Measurements from ENCODE around the gene CWC22. TPM values are rescaled to one million over a fixed set of nuclear protein-coding genes. Genes with fewer than 3 reads are reported as not detected.
A peak's percentile ranks its signal among the peaks of the same experiment; 100 is the strongest.
"Not testable (repeated sequence)": the region's sequence is repeated elsewhere in the genome, so short reads cannot be mapped to it uniquely, and the experiment has no call there.

The CWC22 gene
- total RNA-seq (6.7 and 15.2 TPM in 2 replicates), polyA plus RNA-seq (21.2 and 21.7 TPM in 2 replicates)

DNA sequence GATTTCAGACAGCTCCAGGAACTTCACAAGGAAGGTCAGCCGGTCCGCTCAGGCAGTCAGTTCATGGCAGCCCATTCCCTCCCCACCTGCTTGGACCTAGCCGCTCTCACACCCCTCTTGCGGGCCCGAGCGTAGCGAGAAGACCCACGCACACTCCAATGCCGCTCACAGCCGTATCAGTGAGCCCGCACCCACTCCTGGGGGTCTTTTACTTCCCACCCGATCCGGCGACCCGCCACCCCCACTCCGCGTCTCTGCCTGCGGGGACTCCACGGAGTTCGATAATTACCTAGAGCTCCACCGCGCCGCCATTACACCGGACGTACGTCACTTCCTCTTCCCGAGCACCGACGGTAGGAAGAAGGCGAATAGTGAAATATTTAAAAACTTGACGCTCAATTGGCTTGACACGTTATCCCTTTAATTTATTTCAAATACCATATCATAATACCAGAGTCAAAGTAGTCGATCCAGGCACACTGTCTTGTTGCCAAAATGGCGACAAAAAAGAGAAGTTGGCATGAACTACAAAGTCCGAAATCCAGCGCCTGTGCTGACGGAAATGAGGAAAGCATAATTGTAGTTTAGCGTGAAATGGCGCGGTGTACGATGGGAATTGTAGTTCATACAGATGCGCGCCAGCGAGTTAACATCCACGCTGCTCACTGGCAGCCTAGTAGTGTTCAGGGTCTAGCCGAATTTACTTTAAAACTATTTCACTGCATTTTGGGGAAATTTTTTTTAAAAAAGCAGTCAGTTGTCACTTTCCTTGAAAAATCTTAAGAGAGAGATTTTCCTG is at the start of gene CWC22:
TSS of gene CWC22 (minus strand) at position 517 of the 799 bp plus-strand sequence. CDS start 13,956 bp downstream, outside the sequence.
- peak within 1 kb of the TSS; percentile 95 for H3K27ac ChIP-seq
- no peaks in the 10 kb centered on the region for H3K27me3 ChIP-seq
- no peaks in the 10 kb centered on the region for H3K9me3 ChIP-seq (ENCODE audit: low read depth)

DNA sequence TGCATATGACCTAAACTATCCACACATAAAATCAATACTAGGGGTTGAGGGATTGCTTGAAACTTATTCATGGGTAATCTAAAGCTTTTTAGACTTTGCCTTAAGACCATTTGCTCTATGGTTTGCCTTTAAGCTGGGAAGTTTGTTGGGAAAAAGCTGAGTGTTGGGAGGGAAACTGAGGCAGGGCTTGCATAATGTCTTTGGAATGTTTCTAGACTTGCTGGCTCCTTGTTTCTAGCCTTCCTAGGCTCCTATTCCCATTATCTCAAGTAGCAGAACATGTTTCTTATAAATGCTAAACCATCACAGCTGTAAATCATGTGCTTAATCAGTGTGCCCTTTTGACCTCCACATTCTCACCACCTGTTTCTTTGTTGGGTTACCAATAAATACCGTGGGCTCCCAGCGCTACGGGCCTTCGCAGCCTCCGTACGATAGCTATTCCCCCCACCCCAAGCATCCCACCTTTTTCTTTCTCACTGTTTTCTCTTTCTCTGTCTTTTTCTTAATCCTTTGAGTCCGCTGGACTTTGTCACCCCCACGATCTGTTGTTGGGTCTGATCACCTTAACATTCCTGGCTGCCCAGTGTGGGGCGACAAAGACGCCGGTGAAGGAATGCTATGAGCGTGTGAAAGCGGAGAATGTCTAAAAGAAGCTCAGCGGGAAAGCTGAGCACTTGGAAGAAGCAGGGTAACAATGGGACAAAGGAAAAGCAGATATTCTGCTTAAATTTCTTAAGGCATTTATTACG is 49.4 kb upstream of the CWC22 start:
- no peaks in the 10 kb centered on the region for H3K27me3 ChIP-seq
- no peak for DNase-seq (ENCODE audit: low read depth in 1 of 2, low spot score in 1 of 2)

More for the DNA sequence above, at the start of gene CWC22:
- Histone ChIP-seq H3K4me1 (ENCODE audit: low read depth) (peaks cover 7% of the 10 kb centered on the region), H3K36me3 (no peaks in the 10 kb centered on the region), H3K4me3 (peak within 1 kb of the TSS; percentile 88)
- TF ChIP-seq, protein P1, sequence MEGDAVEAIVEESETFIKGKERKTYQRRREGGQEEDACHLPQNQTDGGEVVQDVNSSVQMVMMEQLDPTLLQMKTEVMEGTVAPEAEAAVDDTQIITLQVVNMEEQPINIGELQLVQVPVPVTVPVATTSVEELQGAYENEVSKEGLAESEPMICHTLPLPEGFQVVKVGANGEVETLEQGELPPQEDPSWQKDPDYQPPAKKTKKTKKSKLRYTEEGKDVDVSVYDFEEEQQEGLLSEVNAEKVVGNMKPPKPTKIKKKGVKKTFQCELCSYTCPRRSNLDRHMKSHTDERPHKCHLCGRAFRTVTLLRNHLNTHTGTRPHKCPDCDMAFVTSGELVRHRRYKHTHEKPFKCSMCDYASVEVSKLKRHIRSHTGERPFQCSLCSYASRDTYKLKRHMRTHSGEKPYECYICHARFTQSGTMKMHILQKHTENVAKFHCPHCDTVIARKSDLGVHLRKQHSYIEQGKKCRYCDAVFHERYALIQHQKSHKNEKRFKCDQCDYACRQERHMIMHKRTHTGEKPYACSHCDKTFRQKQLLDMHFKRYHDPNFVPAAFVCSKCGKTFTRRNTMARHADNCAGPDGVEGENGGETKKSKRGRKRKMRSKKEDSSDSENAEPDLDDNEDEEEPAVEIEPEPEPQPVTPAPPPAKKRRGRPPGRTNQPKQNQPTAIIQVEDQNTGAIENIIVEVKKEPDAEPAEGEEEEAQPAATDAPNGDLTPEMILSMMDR (IDR thresholded peaks at IDR 0.05; ENCODE audit: low read depth, low read length) = no peak
- peak; percentile 93 to 95 for DNase-seq (ENCODE audit: low read depth in 1 of 2, low spot score in 1 of 2)

DNA sequence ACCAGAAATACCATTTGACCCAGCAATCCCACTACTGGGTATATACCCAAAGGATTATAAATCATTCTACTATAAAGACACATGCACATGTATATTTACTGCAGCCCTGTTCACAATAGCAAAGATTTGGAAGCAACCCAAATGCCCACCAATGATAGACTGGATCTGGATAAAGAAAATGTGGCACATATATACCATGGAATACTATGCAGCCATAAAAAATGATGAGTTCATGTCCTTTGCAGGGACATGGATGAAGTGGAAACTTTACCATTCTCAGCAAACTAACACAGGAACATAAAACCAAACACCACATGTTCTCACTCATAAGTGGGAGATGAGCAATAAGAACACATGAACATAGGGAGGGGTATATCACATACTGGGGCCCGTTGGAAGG is 47.5 kb upstream of the CWC22 start:
- H3K36me3 ChIP-seq; H3K27me3 ChIP-seq; H3K27ac ChIP-seq; H3K4me1 ChIP-seq (ENCODE audit: low read depth); H3K9me3 ChIP-seq (ENCODE audit: low read depth); DNase-seq (ENCODE audit: low read depth in 1 of 2, low spot score in 1 of 2); H3K4me3 ChIP-seq: not testable (repeated sequence)

More for the DNA sequence above, 49.4 kb upstream of the CWC22 start:
- Histone ChIP-seq H3K4me1 (ENCODE audit: low read depth) (no peaks in the 10 kb centered on the region), H3K9me3 (ENCODE audit: low read depth) (no peaks in the 10 kb centered on the region), H3K27ac (no peak overlapping the region), H3K36me3 (no peaks in the 10 kb centered on the region), H3K4me3 (no peak overlapping the region)
- TF ChIP-seq, protein P1 (IDR thresholded peaks at IDR 0.05; ENCODE audit: low read depth, low read length) = no peak

DNA sequence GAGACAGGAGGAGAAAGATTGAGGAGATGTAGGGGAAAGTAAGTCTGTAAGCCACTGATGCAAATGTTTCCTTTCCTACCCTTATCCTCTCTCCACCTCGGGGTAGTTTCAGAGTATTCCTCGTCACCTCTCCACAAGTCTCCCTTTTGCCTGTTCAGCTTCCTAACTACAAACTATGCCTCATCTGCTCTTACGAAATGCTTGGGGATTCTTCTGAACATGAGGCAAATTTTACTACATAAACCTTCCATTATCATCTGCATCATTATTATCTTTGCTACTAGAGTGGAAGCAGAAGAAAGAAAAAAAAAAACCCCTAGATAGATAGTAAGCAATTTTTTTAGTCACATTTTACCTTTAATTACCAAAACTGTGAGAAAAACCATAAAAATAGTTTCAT is 43.1 kb upstream of the CWC22 start:
- Histone ChIP-seq H3K9me3 (ENCODE audit: low read depth) (no peaks in the 10 kb centered on the region), H3K4me1 (ENCODE audit: low read depth) (no peaks in the 10 kb centered on the region), H3K36me3 (no peaks in the 10 kb centered on the region), H3K27me3 (no peaks in the 10 kb centered on the region), H3K27ac (no peak overlapping the region), H3K4me3 (no peak overlapping the region)
- DNase-seq (ENCODE audit: low read depth in 1 of 2, low spot score in 1 of 2) = peak in 1 of 2 donors; percentile 30
- TF ChIP-seq, protein P1 (IDR thresholded peaks at IDR 0.05; ENCODE audit: low read depth, low read length) = no peak

DNA sequence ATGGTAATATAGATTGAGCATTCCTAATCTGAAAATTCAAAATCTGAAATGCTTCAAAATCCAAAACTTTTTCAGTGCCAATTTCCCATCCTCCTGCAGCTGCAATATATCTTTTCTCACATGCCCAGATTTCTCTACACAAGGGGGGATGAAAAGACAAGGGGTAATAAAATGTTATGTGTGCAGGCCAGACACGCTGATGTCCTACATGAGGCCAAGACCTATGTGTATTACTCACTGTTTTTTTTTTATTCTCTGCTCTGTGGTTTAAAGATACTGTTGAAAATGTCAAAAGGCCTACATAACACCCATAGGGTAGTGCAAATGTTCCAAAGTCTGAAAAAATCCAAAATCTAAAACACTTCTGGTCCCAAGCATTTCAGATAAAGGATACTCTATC is 41.2 kb upstream of the CWC22 start:
- no peaks in the 10 kb centered on the region for H3K36me3 ChIP-seq
- no peaks in the 10 kb centered on the region for H3K4me1 ChIP-seq (ENCODE audit: low read depth)
- no peak overlapping the region for H3K4me3 ChIP-seq
- peak in 1 of 2 donors; percentile 69 for DNase-seq (ENCODE audit: low read depth in 1 of 2, low spot score in 1 of 2)
- no peaks in the 10 kb centered on the region for H3K9me3 ChIP-seq (ENCODE audit: low read depth)
- H3K27ac ChIP-seq = no peak overlapping the region
- TF ChIP-seq, protein P1 (IDR thresholded peaks at IDR 0.05; ENCODE audit: low read depth, low read length) = no peak
- H3K27me3 ChIP-seq = no peaks in the 10 kb centered on the region

DNA sequence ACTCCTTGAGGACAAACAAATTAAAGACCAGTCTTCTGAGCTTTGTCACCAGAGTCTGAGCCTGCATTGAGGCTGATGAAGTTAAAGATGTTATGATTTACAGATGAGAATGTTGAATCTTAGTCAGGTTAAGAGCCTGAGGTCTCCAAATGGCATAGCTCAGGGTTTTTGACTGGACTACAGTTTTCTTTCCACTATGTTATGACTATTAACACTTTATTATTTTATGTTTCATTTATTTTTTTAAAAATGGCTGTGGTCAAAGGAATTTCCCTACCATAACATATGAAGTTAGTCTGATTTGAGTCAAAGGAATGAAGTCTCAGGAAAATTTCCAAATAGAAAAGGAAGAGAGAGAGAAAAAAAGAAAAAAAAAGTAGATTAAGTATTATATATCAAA is 39.7 kb upstream of the CWC22 start:
- H3K9me3 ChIP-seq (ENCODE audit: low read depth) = no peaks in the 10 kb centered on the region
- H3K4me3 ChIP-seq = no peak overlapping the region
- no peaks in the 10 kb centered on the region for H3K36me3 ChIP-seq
- H3K4me1 ChIP-seq (ENCODE audit: low read depth) = no peaks in the 10 kb centered on the region
- TF ChIP-seq, protein P1 (IDR thresholded peaks at IDR 0.05; ENCODE audit: low read depth, low read length) = no peak
- no peak for DNase-seq (ENCODE audit: low read depth in 1 of 2, low spot score in 1 of 2)
- H3K27me3 ChIP-seq = no peaks in the 10 kb centered on the region
- no peak overlapping the region for H3K27ac ChIP-seq
